T-helper 17 cell (primary cell): Measurements from ENCODE around the gene AMBP. TPM values are rescaled to one million over a fixed set of nuclear protein-coding genes. Genes with fewer than 3 reads are reported as not detected.
A peak's percentile ranks its signal among the peaks of the same experiment; 100 is the strongest.
"Not testable (repeated sequence)": the region's sequence is repeated elsewhere in the genome, so short reads cannot be mapped to it uniquely, and the experiment has no call there.

Source experiments
- ATAC-seq: fragments of 150-1000 bp; cut with Tn5 transposase; 2 replicates; pipeline ENCODE4 v1.10.0; 2021; ENCODE audit warnings: mild to moderate bottlenecking, moderate library complexity
- DNase-seq, 3 donors: peaks; one replicate each; pipeline versions ENCODE4 v3.0.0 to v3.0.0-alpha.2; 2020 to 2021
- H3K9me3 ChIP-seq: one replicate; pipeline ENCODE4 v1.7.0; 2013; ENCODE audit warnings: low read length, mild to moderate bottlenecking; ENCODE audit not compliant: control insufficient read depth, poor library complexity, severe bottlenecking
- H3K27ac Mint-ChIP-seq: one replicate; pipeline ENCODE4 v1.8.0; 2022; ENCODE audit warnings: mild to moderate bottlenecking, moderate library complexity, mixed read lengths
- H3K27me3 Mint-ChIP-seq: one replicate; pipeline ENCODE4 v1.8.0; 2022; ENCODE audit warnings: mixed read lengths
- H3K36me3 Mint-ChIP-seq: one replicate; pipeline ENCODE4 v1.8.0; 2022; ENCODE audit warnings: low read depth, mixed read lengths
- H3K4me1 Mint-ChIP-seq: one replicate; pipeline ENCODE4 v1.8.0; 2022; ENCODE audit warnings: mild to moderate bottlenecking, mixed read lengths
- H3K4me3 Mint-ChIP-seq: one replicate; pipeline ENCODE4 v1.8.0; 2022; ENCODE audit warnings: mild to moderate bottlenecking, moderate library complexity, mixed read lengths
- total RNA-seq, 4 donors: library from RNA in 2 of 4; stranded (reverse) in 2 of 4; gene quantifications; one replicate each; pipeline ENCODE4 v1.2.3 and lab custom pipeline; 2022 to 2026

The AMBP gene
- total RNA-seq, 2 donors from 2014 or later: not detected

DNA sequence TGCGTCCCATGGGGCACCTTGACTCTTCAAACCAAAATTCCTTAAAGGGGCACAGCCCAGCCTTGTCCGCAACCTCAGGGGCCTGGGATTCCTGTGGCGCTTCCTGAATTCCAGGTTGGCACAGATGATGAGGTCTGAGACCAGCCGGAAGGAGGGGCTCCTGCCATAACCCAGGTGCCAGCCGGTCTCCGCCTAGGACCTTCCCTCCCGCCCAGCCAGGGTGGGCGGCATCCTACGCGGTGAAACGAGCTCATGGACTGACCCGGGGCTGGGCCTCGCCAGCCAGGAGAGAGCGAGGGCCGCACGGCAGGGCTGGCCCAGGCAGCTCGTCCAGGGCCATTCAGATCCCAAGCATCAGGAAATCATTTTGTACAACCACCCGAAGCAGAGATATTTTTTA is 23.0 kb downstream of the AMBP start:
- H3K36me3 Mint-ChIP-seq: no peaks in the 10 kb centered on the region
- peaks cover 16% of the 10 kb centered on the region for H3K27me3 Mint-ChIP-seq
- H3K27ac Mint-ChIP-seq: no peak overlapping the region
- ATAC-seq: no peak
- no peak for DNase-seq
- H3K9me3 ChIP-seq: no peaks in the 10 kb centered on the region
- H3K4me1 Mint-ChIP-seq: no peaks in the 10 kb centered on the region
- H3K4me3 Mint-ChIP-seq: no peak overlapping the region

DNA sequence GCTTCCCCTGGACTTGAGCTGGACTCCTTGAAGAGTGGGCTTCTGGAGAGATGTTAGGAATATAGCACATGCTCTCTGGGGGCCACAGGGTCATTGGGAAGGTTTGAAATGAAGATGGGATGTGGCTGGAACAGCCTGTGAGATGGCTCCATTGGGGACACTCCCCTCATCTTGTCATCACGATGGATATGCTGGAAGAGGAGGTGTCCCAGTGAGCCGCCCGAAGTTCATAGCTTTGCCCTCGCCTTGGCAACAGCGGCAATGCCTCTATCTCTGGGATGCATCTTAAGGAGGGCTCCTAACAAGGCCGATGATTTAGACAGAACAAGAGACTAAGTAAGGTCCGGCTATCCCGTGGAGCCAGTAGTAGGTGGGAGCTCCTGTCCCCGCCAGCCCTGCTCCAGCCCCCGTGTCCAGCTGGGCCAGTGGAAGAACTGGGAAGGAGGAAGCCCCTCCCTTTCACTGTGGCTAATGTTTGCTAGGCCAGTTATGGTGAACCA is 23.9 kb downstream of the AMBP start:
- ATAC-seq: no peak
- Mint-ChIP-seq H3K27ac (no peak overlapping the region), H3K36me3 (no peaks in the 10 kb centered on the region), H3K4me1 (no peaks in the 10 kb centered on the region), H3K4me3 (no peak overlapping the region), H3K27me3 (peaks cover 10% of the 10 kb centered on the region)
- no peak for DNase-seq
- H3K9me3 ChIP-seq: no peaks in the 10 kb centered on the region

DNA sequence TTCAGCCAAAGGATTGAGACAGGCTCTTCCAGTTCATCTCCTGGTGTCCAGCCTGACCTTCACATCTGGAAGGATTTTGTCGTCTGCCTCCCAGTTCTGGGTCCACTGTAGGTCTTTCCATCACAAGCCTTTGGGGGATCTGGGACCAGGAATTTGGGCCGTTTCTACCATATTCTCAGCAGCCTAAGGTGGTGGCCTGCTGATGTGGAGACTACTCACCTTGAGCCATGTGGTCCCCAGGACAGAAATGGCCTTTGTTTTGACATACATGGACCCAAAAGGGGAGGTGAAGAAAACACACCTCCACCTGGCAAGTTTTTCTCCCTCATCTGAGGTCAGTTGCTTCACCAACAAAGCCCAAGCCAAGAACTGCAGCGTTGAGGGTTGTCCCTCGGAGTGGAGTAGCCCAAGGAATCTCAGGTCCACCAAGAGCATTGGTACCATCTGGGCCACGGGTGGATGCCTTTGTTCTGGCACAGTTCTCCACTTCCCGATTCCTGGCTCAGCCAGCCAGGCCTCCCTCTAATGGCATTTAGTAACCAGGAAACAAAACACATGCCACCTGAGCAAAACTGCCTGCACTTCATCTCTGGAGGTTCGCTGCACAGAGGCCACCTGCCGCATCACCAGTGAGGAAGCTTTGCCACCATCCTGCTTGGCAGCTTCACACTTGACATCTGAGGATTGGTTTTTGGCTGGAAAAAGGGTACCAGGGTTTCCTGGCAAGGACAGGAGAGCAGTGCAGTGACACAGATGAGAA is 24.7 kb downstream of the AMBP start:
- peaks cover 6% of the 10 kb centered on the region for H3K27me3 Mint-ChIP-seq
- no peak overlapping the region for H3K4me3 Mint-ChIP-seq
- no peaks in the 10 kb centered on the region for H3K4me1 Mint-ChIP-seq
- ATAC-seq (no peak), DNase-seq (no peak)
- H3K27ac Mint-ChIP-seq: no peak overlapping the region
- H3K9me3 ChIP-seq: no peaks in the 10 kb centered on the region
- no peaks in the 10 kb centered on the region for H3K36me3 Mint-ChIP-seq

DNA sequence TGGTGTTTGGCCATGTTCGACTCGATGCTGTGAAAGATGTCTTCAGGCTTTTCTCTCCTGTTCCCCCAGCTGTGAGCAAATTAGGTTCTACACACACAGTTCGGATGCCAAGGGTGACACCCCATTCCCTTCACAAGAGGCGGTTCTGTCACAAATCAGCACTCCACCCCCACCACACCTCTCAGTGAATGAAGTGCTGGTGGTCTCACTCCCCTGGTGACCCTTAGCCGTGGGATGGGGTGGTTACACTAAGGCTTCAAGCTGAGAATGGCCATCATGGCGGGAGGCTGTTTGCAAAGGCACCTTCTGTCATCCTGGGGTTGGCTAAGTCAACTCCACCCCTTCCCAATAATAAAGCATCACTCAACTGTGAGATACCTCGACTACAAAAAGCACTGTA is 26.4 kb downstream of the AMBP start:
- peaks cover 11% of the 10 kb centered on the region for H3K27me3 Mint-ChIP-seq
- no peak overlapping the region for H3K4me3 Mint-ChIP-seq
- no peak overlapping the region for H3K27ac Mint-ChIP-seq
- no peaks in the 10 kb centered on the region for H3K36me3 Mint-ChIP-seq
- DNase-seq: no peak
- H3K4me1 Mint-ChIP-seq: no peaks in the 10 kb centered on the region
- H3K9me3 ChIP-seq: no peaks in the 10 kb centered on the region
- no peak for ATAC-seq

DNA sequence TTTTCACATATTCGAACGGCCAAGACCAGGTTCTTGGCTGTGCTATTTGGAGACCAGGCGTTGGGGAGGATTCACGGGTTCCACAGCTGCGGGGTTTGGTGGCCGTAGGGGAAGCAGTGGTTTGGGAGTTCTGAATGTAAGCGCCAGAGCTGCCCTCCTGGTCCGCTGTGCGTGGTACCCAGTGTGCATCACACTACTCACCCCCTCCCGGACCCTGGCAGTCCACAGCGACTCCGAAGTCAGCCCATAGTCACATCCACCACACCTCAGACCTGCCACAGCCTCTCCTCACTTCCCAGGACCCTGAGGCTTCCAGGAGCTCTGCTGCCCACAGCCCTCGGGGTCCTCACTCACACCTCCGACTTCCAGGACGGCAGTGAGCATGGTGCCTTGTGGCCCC is 26.8 kb downstream of the AMBP start:
- Mint-ChIP-seq H3K4me3 (no peak overlapping the region), H3K27ac (no peak overlapping the region), H3K36me3 (no peaks in the 10 kb centered on the region), H3K4me1 (no peaks in the 10 kb centered on the region), H3K27me3 (peaks cover 12% of the 10 kb centered on the region)
- H3K9me3 ChIP-seq: no peaks in the 10 kb centered on the region
- ATAC-seq (no peak), DNase-seq (no peak)

DNA sequence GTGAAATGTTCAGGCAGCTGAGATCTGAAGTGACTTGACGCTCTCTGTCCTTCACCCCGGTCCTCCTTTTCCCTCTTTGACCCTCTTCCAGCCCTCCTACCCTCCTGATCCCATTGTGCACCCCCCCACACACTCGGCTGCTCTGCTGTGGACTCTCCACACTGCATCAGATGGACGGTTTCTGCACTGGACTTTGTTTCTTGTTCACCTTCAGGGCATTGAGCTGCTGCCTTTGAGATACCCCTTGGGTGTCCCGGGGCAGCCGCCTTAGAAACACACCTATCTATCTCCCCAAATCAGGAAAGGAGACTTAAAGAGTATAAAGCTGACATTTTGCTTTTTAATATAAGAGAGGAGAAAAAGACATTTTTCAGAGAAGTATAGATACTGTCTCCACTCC is 27.5 kb downstream of the AMBP start:
- H3K36me3 Mint-ChIP-seq: no peaks in the 10 kb centered on the region
- no peak for DNase-seq
- ATAC-seq: no peak
- no peaks in the 10 kb centered on the region for H3K9me3 ChIP-seq
- peak overlapping the region; percentile 7 for H3K4me3 Mint-ChIP-seq
- peaks cover 12% of the 10 kb centered on the region for H3K27me3 Mint-ChIP-seq
- no peaks in the 10 kb centered on the region for H3K4me1 Mint-ChIP-seq
- H3K27ac Mint-ChIP-seq: no peak overlapping the region

DNA sequence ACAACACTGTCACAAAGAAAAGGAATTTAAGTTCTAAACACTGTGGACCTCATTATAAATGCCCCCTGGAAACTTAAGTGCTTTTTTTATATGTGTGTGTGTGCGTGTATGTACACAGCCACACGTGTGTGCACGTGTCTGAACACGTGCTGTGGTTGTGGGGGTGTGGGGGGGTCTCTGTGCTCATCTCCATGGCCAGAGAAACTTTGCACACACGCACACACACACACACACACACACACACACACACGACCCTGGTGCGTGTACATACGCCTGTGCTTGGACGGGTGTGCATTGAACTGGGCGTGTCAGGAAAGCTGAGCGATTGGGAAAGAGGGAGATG is 27.9 kb downstream of the AMBP start:
- H3K27me3 Mint-ChIP-seq: peaks cover 12% of the 10 kb centered on the region

DNA sequence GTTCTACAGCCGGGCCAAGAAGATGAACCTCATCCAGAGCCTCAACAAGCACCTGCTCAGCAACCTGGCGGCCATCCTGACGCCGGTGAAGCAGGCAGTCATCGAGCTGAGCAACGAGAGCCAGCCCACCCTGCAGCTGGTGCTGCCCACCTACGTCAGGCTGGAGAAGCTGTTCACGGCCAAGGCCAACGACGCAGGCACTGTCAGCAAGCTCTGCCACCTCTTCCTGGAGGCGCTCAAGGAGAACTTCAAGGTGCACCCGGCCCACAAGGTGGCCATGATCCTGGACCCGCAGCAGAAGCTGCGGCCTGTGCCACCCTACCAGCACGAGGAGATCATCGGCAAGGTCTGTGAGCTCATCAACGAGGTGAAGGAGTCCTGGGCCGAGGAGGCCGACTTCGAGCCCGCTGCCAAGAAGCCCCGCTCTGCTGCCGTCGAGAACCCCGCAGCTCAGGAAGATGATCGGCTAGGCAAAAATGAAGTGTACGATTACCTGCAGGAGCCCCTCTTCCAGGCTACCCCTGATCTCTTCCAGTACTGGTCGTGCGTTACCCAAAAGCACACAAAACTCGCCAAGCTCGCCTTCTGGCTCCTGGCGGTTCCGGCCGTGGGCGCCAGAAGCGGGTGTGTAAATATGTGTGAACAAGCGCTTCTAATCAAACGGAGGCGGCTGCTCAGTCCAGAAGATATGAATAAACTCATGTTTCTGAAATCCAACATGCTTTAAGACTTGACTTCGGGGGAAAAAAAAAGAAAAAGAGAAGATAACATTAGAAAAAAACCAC is 28.5 kb downstream of the AMBP start:
- H3K27ac Mint-ChIP-seq: no peak overlapping the region
- H3K4me1 Mint-ChIP-seq: no peaks in the 10 kb centered on the region
- no peak for DNase-seq
- H3K9me3 ChIP-seq: no peaks in the 10 kb centered on the region
- peaks cover 12% of the 10 kb centered on the region for H3K27me3 Mint-ChIP-seq
- no peak overlapping the region for H3K4me3 Mint-ChIP-seq
- no peak for ATAC-seq
- no peaks in the 10 kb centered on the region for H3K36me3 Mint-ChIP-seq

More for the DNA sequence above, 27.9 kb downstream of the AMBP start:
- no peaks in the 10 kb centered on the region for H3K9me3 ChIP-seq
- H3K36me3 Mint-ChIP-seq: no peaks in the 10 kb centered on the region
- DNase-seq: no peak
- no peaks in the 10 kb centered on the region for H3K4me1 Mint-ChIP-seq
- H3K4me3 Mint-ChIP-seq: no peak overlapping the region
- H3K27ac Mint-ChIP-seq: no peak overlapping the region
- ATAC-seq: no peak

DNA sequence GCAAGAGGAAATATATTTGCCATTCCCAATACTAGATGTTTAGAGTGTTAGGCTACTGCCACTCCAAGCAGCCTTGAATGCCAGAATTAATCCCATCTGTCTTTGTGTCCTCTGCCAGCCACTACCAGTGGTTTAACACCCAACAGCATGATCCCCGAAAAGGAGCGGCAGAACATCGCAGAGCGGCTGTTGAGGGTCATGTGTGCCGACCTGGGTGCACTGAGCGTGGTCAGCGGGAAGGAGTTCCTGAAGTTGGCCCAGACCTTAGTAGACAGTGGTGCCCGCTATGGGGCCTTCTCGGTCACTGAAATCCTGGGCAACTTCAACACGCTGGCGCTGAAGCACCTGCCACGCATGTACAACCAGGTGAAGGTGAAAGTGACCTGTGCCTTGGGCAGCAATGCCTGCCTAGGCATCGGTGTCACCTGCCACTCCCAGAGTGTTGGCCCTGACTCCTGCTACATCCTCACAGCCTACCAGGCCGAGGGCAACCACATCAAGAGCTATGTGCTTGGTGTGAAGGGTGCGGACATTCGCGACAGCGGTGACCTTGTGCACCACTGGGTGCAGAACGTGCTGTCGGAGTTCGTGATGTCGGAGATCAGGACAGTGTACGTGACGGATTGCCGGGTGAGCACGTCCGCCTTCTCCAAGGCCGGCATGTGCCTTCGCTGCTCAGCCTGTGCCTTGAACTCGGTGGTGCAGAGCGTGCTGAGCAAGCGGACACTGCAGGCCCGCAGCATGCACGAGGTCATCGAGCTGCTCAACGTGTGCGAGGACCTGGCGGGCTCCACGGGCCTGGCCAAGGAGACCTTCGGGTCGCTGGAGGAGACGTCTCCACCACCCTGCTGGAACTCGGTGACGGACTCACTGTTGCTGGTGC is 29.3 kb downstream of the AMBP start:
- Mint-ChIP-seq H3K27me3 (peaks cover 12% of the 10 kb centered on the region), H3K27ac (no peak overlapping the region), H3K36me3 (no peaks in the 10 kb centered on the region), H3K4me1 (no peaks in the 10 kb centered on the region), H3K4me3 (no peak overlapping the region)
- no peak for ATAC-seq
- no peaks in the 10 kb centered on the region for H3K9me3 ChIP-seq
- no peak for DNase-seq

DNA sequence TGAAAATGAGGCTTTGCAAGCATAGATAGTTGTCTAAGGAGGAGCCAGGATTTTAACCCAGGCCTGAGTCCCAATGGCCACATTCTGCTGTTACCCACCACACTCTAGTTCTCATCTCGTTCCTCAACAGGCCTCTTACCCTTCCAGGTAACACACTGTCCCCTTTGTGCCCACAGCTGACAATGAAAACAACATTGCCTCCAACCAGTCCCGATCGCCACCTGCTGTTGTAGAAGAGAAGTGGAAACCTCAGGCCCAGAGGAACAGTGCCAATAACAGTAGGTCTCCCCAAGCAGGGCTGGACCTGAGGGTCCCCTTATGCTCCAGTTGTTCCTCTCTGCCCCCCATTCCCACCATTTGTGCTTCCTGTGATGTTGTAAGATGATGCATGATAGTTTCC is 30.4 kb downstream of the AMBP start:
- peaks cover 12% of the 10 kb centered on the region for H3K27me3 Mint-ChIP-seq
- no peaks in the 10 kb centered on the region for H3K9me3 ChIP-seq
- no peak overlapping the region for H3K27ac Mint-ChIP-seq
- no peaks in the 10 kb centered on the region for H3K4me1 Mint-ChIP-seq
- no peaks in the 10 kb centered on the region for H3K36me3 Mint-ChIP-seq
- no peak for DNase-seq
- no peak for ATAC-seq
- no peak overlapping the region for H3K4me3 Mint-ChIP-seq

DNA sequence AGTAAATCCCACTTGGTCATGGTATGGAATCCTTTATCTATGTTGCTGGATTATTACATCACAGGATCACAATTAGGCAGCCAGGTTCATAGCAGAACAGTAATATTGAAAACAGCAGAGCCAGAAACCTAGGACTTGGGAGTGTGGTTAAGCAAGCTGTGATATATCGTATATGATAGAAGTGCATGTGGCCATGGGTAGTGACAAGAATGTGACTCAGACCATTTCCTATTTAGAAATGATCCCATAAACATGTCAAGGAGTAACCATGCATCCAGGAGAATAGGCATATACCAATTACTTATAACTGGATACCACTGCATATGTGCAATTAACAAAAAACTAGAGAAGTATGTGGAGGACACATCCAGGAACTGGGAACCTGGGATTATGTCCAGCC is 31.2 kb downstream of the AMBP start:
- peaks cover 12% of the 10 kb centered on the region for H3K27me3 Mint-ChIP-seq
- no peak for ATAC-seq

DNA sequence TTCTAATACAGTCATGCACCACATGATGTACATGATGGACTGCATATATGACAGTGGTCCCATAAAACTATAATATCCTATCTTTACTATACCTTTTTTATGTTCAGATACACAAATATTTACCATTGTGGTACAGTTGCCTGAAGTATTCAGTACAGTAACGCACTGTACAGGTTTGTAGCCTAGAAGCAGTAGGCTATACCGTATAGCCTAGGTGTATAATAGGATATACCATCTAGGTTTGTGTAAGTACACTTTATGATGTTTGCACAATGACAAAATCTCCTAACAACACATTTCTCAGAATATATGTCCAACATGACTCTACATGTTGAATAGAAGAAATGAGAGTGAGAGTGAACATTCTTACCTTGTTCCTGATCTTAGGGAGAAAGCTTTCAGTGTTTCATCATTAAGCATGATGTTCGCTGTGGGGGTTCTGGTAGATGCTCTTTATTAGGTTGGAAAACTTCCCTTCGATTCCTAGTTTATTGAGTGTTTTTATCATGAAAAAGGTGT is 31.8 kb downstream of the AMBP start:
- H3K4me3 Mint-ChIP-seq: no peak overlapping the region
- H3K4me1 Mint-ChIP-seq: no peaks in the 10 kb centered on the region
- H3K27me3 Mint-ChIP-seq: peaks cover 12% of the 10 kb centered on the region
- no peak for ATAC-seq
- no peak for DNase-seq
- no peaks in the 10 kb centered on the region for H3K36me3 Mint-ChIP-seq
- no peak overlapping the region for H3K27ac Mint-ChIP-seq
- H3K9me3 ChIP-seq: no peaks in the 10 kb centered on the region

More for the DNA sequence above, 31.2 kb downstream of the AMBP start:
- Mint-ChIP-seq H3K4me3 (no peak overlapping the region), H3K4me1 (no peaks in the 10 kb centered on the region), H3K27ac (no peak overlapping the region), H3K36me3 (no peaks in the 10 kb centered on the region)
- no peaks in the 10 kb centered on the region for H3K9me3 ChIP-seq
- no peak for DNase-seq

DNA sequence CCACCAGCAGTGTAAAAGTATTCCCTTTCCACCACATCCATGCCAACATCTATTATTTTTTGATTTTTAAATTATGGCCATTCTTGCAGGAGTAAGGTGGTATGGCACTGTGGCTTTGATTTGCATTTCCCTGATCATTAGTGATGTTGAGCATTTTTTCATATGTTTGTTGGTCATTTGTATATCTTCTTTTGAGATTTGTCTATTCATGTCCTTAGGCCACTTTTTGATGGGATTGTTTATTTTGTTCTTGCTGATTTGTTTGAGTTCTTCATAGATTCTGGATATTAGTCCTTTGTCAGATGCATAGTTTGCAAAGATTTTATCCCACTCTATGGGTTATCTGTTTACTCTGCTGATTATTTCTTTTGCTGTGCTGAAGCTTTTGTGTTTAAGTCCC is 34.4 kb downstream of the AMBP start:
- H3K4me3 Mint-ChIP-seq, ATAC-seq, DNase-seq, H3K4me1 Mint-ChIP-seq, H3K9me3 ChIP-seq, H3K36me3 Mint-ChIP-seq, H3K27ac Mint-ChIP-seq: not testable (repeated sequence)
- H3K27me3 Mint-ChIP-seq: peaks cover 12% of the 10 kb centered on the region
